H1 (cell line): ENCODE results near the gene RGL3. TPM values are rescaled to one million over a fixed set of nuclear protein-coding genes. Genes with fewer than 3 reads are reported as not detected.

Source experiments
- CTCF ChIA-PET: fragments of 300-600 bp; sonication (Branson Sonifier 250); formaldehyde crosslinking; loops from one replicate; lab custom pipeline; 2021; ENCODE audit not compliant: partially characterized antibody; lab: Charles Lee
- POLR2A ChIA-PET: fragments of 300-600 bp; sonication (Branson Sonifier 250); formaldehyde crosslinking; loops from one replicate; lab custom pipeline; 2021; ENCODE audit warnings: inconsistent platforms; ENCODE audit not compliant: partially characterized antibody; lab: Charles Lee
- DNase-seq, 2 experiments: peaks; one replicate each; pipeline versions ENCODE4 v3.0.0 to v3.0.0-alpha.2; 2010 to 2022; ENCODE audit warnings: low spot score in 2 of 2, low read depth in 1 of 2, mixed read lengths in 1 of 2
- FAIRE-seq: peaks from 2 replicates; lab custom pipeline; 2011; peaks lifted over from hg19 to GRCh38; lab: Jason Lieb, UNC
- H2AFZ ChIP-seq: 2 replicates; pipeline ENCODE4 v1.8.1; 2012; ENCODE audit warnings: low read length, inconsistent platforms
- H2AK5ac ChIP-seq: 2 replicates; pipeline ENCODE4 v1.6.1; 2013; ENCODE audit warnings: low read depth, low read length
- H2BK120ac ChIP-seq: replicated peaks from 2 replicates; pipeline ENCODE3; 2013; ENCODE audit warnings: low read depth, low read length, inconsistent platforms
- H2BK12ac ChIP-seq: 2 replicates; pipeline ENCODE4 v1.6.1; 2013; ENCODE audit warnings: low read depth, low read length
- H2BK15ac ChIP-seq: 2 replicates; pipeline ENCODE4 v1.6.1; 2013; ENCODE audit warnings: low read length
- H2BK20ac ChIP-seq: 2 replicates; pipeline ENCODE4 v1.6.1; 2013; ENCODE audit warnings: low read length
- H2BK5ac ChIP-seq: 2 replicates; pipeline ENCODE4 v1.6.1; 2013; ENCODE audit warnings: low read depth, low read length
- H3K14ac ChIP-seq: 2 replicates; pipeline ENCODE4 v1.6.1; 2013; ENCODE audit warnings: inconsistent platforms; ENCODE audit not compliant: insufficient read length
- H3K18ac ChIP-seq: 2 replicates; pipeline ENCODE4 v1.6.1; 2013; ENCODE audit warnings: low read length; ENCODE audit errors: extremely low read depth
- H3K23ac ChIP-seq: 2 replicates; pipeline ENCODE4 v1.6.1; 2013; ENCODE audit warnings: inconsistent platforms; ENCODE audit not compliant: insufficient read length
- H3K23me2 ChIP-seq: 2 replicates; pipeline ENCODE4 v1.6.1; 2013; ENCODE audit warnings: low read depth, low read length
- H3K27ac ChIP-seq: 2 replicates; pipeline ENCODE4 v1.6.1; 2011; ENCODE audit warnings: low read depth, low read length, inconsistent platforms
- H3K27me3 ChIP-seq, 4 experiments: replicated peaks in 1 of 4; 1 replicate in 1 of 4; 2 replicates in 3 of 4; pipeline versions ENCODE4 v1.6.1 to v1.8.1; 2011 to 2013; ENCODE audit warnings: low read length in 3 of 4, mild to moderate bottlenecking in 3 of 4, inconsistent platforms in 2 of 4, mixed read lengths in 2 of 4, moderate library complexity in 1 of 4; ENCODE audit not compliant: control insufficient read depth in 3 of 4, insufficient read depth in 3 of 4; ENCODE audit errors: extremely low read depth in 1 of 4
- H3K36me3 ChIP-seq, 4 experiments: 2 replicates each; pipeline versions ENCODE4 v1.6.1 to v1.8.1; 2011 to 2013; ENCODE audit warnings: mild to moderate bottlenecking in 4 of 4, low read length in 3 of 4, moderate library complexity in 2 of 4, control low read depth in 1 of 4, inconsistent platforms in 1 of 4; ENCODE audit not compliant: insufficient read depth in 4 of 4, control insufficient read depth in 2 of 4
- H3K4ac ChIP-seq: replicated peaks from 2 replicates; pipeline ENCODE3; 2013; ENCODE audit warnings: low read length, low read depth, mixed read lengths, inconsistent platforms; ENCODE audit not compliant: insufficient read length
- H3K4me1 ChIP-seq, 4 experiments: replicated peaks in 1 of 4; 1 replicate in 1 of 4; 2 replicates in 3 of 4; pipeline versions ENCODE4 v1.6.1 to v1.8.1; 2011 to 2013; ENCODE audit warnings: low read length in 3 of 4, inconsistent platforms in 2 of 4, mixed read lengths in 1 of 4; ENCODE audit not compliant: insufficient read depth in 4 of 4, control insufficient read depth in 3 of 4
- H3K4me2 ChIP-seq, 2 experiments: 2 replicates each; pipeline versions ENCODE4 v1.6.1 to v1.8.1; 2011 to 2013; ENCODE audit warnings: low read depth in 2 of 2, low read length in 2 of 2, control low read depth in 1 of 2, inconsistent platforms in 1 of 2, mild to moderate bottlenecking in 1 of 2; ENCODE audit not compliant: insufficient read depth in 1 of 2
- H3K4me3 ChIP-seq, 4 experiments: fragments of 200-600, 300-600 bp in 1 of 4; sonication (generic), shearing (Covaris generic), sonication (Bioruptor Twin) in 1 of 4; 2 replicates each; pipeline versions ENCODE4 v1.5.1 to v1.8.1; 2011 to 2016; ENCODE audit warnings: low read length in 4 of 4, low read depth in 3 of 4, control low read depth in 2 of 4, inconsistent platforms in 2 of 4, mild to moderate bottlenecking in 2 of 4, mixed read lengths in 1 of 4, moderate library complexity in 1 of 4; ENCODE audit not compliant: insufficient read depth in 2 of 4; ENCODE audit errors: extremely low read depth in 1 of 4
- H3K56ac ChIP-seq: replicated peaks from 2 replicates; pipeline ENCODE3; 2013; ENCODE audit warnings: low read depth, mild to moderate bottlenecking, mixed read lengths, low read length, inconsistent platforms; ENCODE audit not compliant: insufficient read length
- H3K79me1 ChIP-seq: 2 replicates; pipeline ENCODE4 v1.6.1; 2013; ENCODE audit warnings: low read depth, low read length, control low read depth
- H3K79me2 ChIP-seq, 2 experiments: 2 replicates each; pipeline versions ENCODE4 v1.6.1 to v1.8.1; 2012 to 2013; ENCODE audit warnings: low read length in 2 of 2, mild to moderate bottlenecking in 2 of 2, inconsistent platforms in 1 of 2; ENCODE audit not compliant: insufficient read depth in 2 of 2, control insufficient read depth in 1 of 2
- H3K9ac ChIP-seq, 4 experiments: replicated peaks in 1 of 4; 1 replicate in 1 of 4; 2 replicates in 3 of 4; pipeline versions ENCODE4 v1.6.1 to v1.8.1; 2011 to 2013; ENCODE audit warnings: low read depth in 3 of 4, low read length in 3 of 4, control low read depth in 2 of 4, mild to moderate bottlenecking in 2 of 4, moderate library complexity in 2 of 4, inconsistent platforms in 1 of 4; ENCODE audit errors: extremely low read depth in 1 of 4
- H3K9me3 ChIP-seq, 2 experiments: 2 replicates each; pipeline versions ENCODE4 v1.6.1 to v1.8.1; 2012 to 2013; ENCODE audit warnings: mild to moderate bottlenecking in 2 of 2, moderate library complexity in 2 of 2, control low read depth in 1 of 2, inconsistent platforms in 1 of 2, low read depth in 1 of 2, low read length in 1 of 2, mixed read lengths in 1 of 2; ENCODE audit not compliant: insufficient read depth in 2 of 2
- H4K20me1 ChIP-seq, 2 experiments: replicated peaks in 1 of 2; 2 replicates each; pipeline versions ENCODE3 to v1.8.1; 2011 to 2013; ENCODE audit warnings: inconsistent platforms in 2 of 2, low read length in 2 of 2, mild to moderate bottlenecking in 1 of 2; ENCODE audit not compliant: insufficient read depth in 2 of 2, control insufficient read depth in 1 of 2
- H4K5ac ChIP-seq: 2 replicates; pipeline ENCODE4 v1.6.1; 2013; ENCODE audit warnings: low read length, low read depth, mixed read lengths, inconsistent platforms; ENCODE audit not compliant: insufficient read length
- H4K8ac ChIP-seq: 2 replicates; pipeline ENCODE4 v1.8.0; 2013; ENCODE audit warnings: mild to moderate bottlenecking, moderate library complexity, low read length, inconsistent platforms; ENCODE audit not compliant: insufficient read depth; ENCODE audit errors: extremely low read depth
- H4K91ac ChIP-seq: replicated peaks from 2 replicates; pipeline ENCODE3; 2013; ENCODE audit warnings: low read length, mixed read lengths, inconsistent platforms; ENCODE audit not compliant: insufficient read length
- GTF2F1 ChIP-seq: IDR thresholded peaks from 2 replicates; pipeline ENCODE4 v1.6.1; 2012; ENCODE audit warnings: low read depth, low read length, improper control_type of control experiment, borderline replicate concordance
- WGBS, 2 experiments: shearing (Covaris generic) in 1 of 2; methylation state at CpG; one replicate each; pipeline versions ENCODE4 v1.1.6 to v1.1.7; 2013 to 2015; ENCODE audit warnings: low lambda C conversion rate in 2 of 2, mixed read lengths in 2 of 2, inconsistent platforms in 1 of 2, low coverage in 1 of 2, missing lambda C conversion rate in 1 of 2; ENCODE audit not compliant: insufficient replicate concordance in 2 of 2, insufficient coverage in 1 of 2, insufficient read length in 1 of 2; ENCODE audit errors: extremely low coverage in 1 of 2, missing lambda C conversion rate in 1 of 2; 5-methylcytosine and 5-hydroxymethylcytosine counted together
- polyA plus RNA-seq, 7 experiments: library from polyadenylated mRNA; depleted of rRNA in 3 of 7; stranded (reverse) in 5 of 7; unstranded in 2 of 7; fragments of >200 nt in 5 of 7; fragments of 200-250 nt in 2 of 7; gene quantifications; 1 replicate in 5 of 7; 2 replicates in 1 of 7; 4 replicates in 1 of 7; pipeline versions ENCODE4 v1.2.1 to v1.2.3, GENCODE V29; 2011 to 2013; ENCODE audit warnings: missing spikeins in 2 of 7, mixed read lengths in 2 of 7
- total RNA-seq: library from RNA; stranded (reverse); fragmentation: NEBNext Ultra II Directional; extraction: Animal tissue kit (Norgen Biotek cat#: 25700); gene quantifications from 2 replicates; pipeline ENCODE4 v1.2.1, GENCODE V29; 2021

RGL3 gene
- total and polyA plus RNA-seq, 2 of the 8 experiments (the other 6 are each of a cell fraction or from before 2014, with no cell fraction given): 36.9 to 40.9 TPM

DNA sequence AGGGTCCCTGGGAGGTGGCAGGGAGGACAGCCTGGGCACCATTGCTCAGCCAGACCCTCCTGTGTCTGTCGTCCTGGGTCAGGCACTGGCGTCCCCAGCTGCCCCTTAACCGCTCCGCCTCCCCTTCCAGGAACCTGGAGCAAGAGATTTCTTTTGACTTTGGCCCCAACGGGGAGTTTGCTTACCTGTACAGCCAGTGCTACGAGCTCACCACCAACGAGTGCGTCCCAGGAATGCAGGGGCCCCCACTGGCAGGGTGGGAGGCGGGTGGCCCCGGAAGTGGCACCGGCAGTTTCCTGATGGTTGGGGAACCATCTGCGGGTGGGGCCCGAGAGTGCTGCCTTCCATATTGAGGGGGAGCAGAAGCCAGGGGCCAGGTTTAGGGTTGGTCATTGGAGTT lies 29.3 kb upstream of the RGL3 start:
- H3K9me3 ChIP-seq: no peaks in the 10 kb centered on the region
- no peak overlapping the region for H2BK12ac ChIP-seq
- no peak overlapping the region for H2BK120ac ChIP-seq
- no peak overlapping the region for H3K18ac ChIP-seq
- H2BK20ac ChIP-seq: no peak overlapping the region
- no peak overlapping the region for H3K14ac ChIP-seq
- H3K4me1 ChIP-seq: peaks cover 2 to 9% (median 6%) of the 10 kb centered on the region in 4 experiments; a peak in 6 of 7 replicates
- H3K79me2 ChIP-seq: no peaks in the 10 kb centered on the region
- H3K9ac ChIP-seq: no peak overlapping the region
- FAIRE-seq: no peak
- H3K36me3 ChIP-seq: peaks cover 11 to 42% (median 34%) of the 10 kb centered on the region in 4 experiments; a peak in 7 of 8 replicates
- no peak overlapping the region for H3K4me2 ChIP-seq
- no peak overlapping the region for H4K8ac ChIP-seq
- no peak overlapping the region for H3K27ac ChIP-seq
- no peak overlapping the region for H4K5ac ChIP-seq
- ChIA-PET POLR2A (interaction anchor here (1.0 to 3.3 kb wide), 7 partner anchors 11 to 173 kb away, joined by 3 to 14 read pairs (median 3); partner anchors contain the start of genes EPOR and SWSAP1), CTCF (interaction anchor here (0.7 to 3.0 kb wide), 10 partner anchors 8 to 154 kb away, joined by 3 to 18 read pairs (median 4); partner anchors contain the start of gene SWSAP1)
- no peak overlapping the region for H2BK15ac ChIP-seq
- no peak overlapping the region for H3K56ac ChIP-seq
- no peaks in the 10 kb centered on the region for H3K23me2 ChIP-seq
- H2AK5ac ChIP-seq: no peak overlapping the region
- H4K91ac ChIP-seq: no peak overlapping the region
- H2AFZ ChIP-seq: no peak overlapping the region
- H3K79me1 ChIP-seq: no peaks in the 10 kb centered on the region
- no peak overlapping the region for H2BK5ac ChIP-seq
- H3K23ac ChIP-seq: no peak overlapping the region
- no peak for DNase-seq
- H3K27me3 ChIP-seq: no peaks in the 10 kb centered on the region
- 100% methylated on average over 4 of the region's 13 CpGs; no CpG with 5 or more reads in 1 of the 2 experiments for WGBS, 2 experiments
- H3K4me3 ChIP-seq: no peak overlapping the region
- no peak overlapping the region for H3K4ac ChIP-seq
- TF ChIP-seq GTF2F1: no peak
- peaks cover 7 to 20% of the 10 kb centered on the region in 2 experiments for H4K20me1 ChIP-seq
